NOMO-1 treated with DMSO at 0.1 percent for 48 hours (cell line): Measurements from ENCODE around the gene SDF4.
"Not testable (repeated sequence)": the region's sequence is repeated elsewhere in the genome, so short reads cannot be mapped to it uniquely, and the experiment has no call there.

Source experiments
- DNase-seq: peaks from one replicate; lab custom pipeline; 2025; ENCODE audit not compliant: unreplicated experiment; lab: John Stamatoyannopoulos, UW

The SDF4 gene

GRCh38 chr1:1181129-1181937 lies 50.5 kb downstream of the SDF4 start:
- DNase-seq, result no peak

GRCh38 chr1:1179983-1180861 lies 51.6 kb downstream of the SDF4 start:
- no peak for DNase-seq

DNA sequence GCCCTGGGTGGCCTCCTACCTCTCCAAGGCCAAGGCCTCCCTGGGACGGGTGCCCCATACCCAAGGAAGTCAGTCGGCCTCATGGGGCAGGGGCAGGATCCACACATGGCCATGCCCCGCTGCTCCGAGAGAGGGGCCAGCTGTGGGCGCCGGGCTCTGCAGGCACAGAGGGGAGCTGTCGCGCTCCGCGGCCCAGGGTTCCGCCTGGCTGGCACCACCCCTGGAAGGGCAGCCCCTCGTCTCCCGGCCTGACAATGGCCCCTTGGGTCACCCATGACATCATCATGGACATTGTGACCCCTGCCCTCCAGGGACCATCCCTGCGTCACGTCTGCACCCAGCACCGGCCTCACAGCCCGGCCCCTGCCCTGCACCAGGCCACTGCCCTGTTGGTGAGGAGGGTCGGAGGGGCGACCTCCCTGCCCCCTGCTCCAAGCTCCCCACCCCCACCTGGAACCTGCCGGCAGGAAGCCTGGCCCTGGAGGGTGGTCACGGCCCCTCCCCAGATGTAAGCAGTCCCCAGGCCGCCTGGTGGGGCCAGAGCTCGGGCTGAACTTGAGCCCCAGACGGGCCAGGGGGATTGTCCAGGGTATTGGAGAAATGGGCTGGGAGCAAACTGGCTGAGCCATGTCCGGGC lies 52.3 kb downstream of the SDF4 start:
- DNase-seq, result no peak

- no peak for DNase-seq
These were observed 52.9 kb downstream of the SDF4 start for GRCh38 chr1:1178794-1179331.

DNA sequence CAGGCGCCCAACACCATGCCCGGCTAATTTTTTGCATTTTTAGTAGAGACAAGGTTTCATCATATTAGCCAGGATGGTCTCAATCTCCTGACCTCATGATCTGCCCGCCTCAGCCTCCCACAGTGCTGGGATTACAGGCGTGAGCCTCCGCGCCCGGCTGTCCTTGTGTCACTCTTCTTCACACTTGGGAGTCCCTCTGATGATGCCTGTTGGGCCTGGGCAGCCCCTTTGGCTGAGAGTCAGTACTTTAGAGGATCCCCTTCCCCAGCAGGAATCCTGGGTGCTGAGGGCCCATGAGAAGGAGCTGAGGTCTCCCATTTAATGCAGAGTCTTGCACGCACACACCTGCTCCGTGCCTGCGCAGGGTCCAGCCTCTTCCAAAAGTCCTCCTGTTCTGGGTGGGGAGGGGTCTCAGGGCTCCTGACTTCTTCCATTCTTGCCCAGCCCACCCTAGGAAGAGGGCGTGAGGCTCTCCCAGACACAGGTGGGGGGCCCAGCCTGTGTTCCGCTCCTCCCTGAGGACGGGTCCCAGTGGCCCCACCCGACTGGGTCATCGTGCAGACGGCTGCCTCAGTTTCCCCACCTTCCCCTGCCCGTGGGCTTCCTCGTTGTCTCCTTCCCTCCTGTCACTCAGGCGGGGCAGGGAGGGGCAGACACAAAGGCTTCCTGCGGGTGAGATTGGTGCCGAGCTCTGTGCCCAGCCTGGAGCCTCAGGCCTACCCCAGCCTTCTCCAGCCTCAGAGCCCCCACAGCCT lies 54.2 kb downstream of the SDF4 start:
- DNase-seq, result no peak

GRCh38 chr1:1176931-1177330 lies 54.9 kb downstream of the SDF4 start:
- no peak for DNase-seq

GRCh38 chr1:1176063-1176761 lies 55.6 kb downstream of the SDF4 start:
- DNase-seq, result not testable (repeated sequence)

- DNase-seq, result no peak
These were observed 56.4 kb downstream of the SDF4 start for GRCh38 chr1:1175221-1176062.

GRCh38 chr1:1173793-1174415 lies 57.9 kb downstream of the SDF4 start, which contains the start of gene TTLL10:
Gene TTLL10, plus strand, starts transcription at chr1:1173880. Its CDS starts 5,336 bp downstream, at chr1:1179216.
- no peak for DNase-seq

DNA sequence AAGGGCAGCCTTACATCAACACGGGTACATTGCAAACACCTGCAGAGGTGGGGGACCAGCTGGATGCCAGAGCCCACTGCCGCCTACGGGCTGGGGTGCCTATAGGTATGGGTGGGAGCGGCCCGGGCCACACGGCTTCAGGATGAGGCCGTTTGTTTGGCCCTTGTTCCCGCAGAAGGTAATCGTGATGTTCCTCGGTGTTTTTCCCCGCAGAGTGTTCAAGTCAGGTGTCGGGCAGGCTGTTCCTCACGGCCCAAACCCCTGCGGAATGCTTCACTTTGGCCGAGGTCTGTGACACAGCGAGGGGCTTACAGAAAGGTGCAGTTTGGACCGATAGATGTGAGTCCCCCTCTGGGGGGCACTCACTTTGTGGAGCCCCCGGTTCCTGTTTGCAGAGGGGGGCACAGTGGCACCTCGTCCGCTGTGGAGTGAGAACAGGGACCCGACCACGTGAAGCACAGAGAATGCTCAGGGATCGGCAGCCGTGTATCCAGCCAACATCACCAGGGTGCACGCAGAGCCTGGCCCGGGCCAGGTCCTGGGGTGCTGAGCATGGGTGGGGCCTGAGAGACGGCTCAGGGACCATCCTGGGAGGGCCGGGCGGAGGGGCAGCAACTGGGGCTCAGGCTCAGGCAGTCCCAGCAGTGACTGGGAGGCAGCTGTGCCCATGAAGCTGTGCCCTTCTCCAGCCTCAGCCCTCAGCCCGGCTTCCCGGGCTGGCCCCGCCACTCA lies 58.6 kb downstream of the SDF4 start:
- no peak for DNase-seq

- no peak for DNase-seq
These were observed 60.1 kb downstream of the SDF4 start for GRCh38 chr1:1171546-1172340.

- no peak for DNase-seq
These were observed 60.6 kb downstream of the SDF4 start for GRCh38 chr1:1171161-1171545.

GRCh38 chr1:1170215-1171091 lies 61.3 kb downstream of the SDF4 start:
- no peak for DNase-seq

DNA sequence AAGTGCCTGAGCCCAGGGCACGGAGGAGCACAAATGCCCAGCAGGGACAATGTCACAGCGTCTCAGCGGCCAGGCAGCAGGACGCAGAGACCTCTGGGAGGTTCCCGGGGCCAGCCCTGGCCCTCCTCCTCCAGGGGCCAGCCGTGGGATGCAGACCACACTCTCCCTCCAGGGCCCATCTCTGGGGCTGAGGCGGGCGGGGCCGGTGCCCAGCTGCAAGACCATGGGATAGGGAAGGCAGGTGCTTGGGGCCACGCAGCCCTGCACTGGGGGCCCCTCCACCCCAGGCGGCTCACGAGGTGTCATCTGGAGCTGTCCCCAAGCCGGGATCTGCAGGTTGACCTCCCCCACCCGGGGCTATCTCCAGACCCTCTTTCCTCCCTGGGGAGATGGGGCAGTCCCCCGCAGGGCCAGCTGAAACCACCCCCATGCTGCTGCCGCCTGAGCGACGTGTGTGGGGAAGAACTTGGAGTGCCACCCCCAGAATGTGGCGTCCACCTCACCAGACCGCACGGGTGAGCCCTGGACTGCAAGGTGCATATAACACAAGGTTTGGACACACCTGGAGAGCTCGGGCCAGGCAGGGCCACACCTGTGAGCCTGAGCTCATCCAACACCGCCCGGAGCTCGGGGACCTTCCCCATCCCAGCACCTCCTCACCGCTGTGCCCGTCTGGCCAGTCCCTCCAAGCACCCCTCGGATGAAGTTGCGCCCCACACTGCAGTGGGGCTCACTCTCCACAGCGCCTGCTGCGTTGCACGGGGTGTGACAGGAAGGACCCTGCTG lies 62.2 kb downstream of the SDF4 start:
- DNase-seq, result no peak
